Left ventricle myocardium inferior (tissue), 1 donor: ENCODE data around the gene MRPL3. TPM values are rescaled to one million over a fixed set of nuclear protein-coding genes. Genes with fewer than 3 reads are reported as not detected.

Experiments
- DNase-seq: peaks from one replicate; pipeline ENCODE4 v3.0.0-alpha.2; 2020
- H3K27ac ChIP-seq: fragments of 200-600 bp; replicated peaks from 2 replicates; pipeline ENCODE4 v1.8.0; 2021
- H3K27me3 ChIP-seq: fragments of 200-600 bp; 2 replicates; pipeline ENCODE4 v1.8.0; 2021; ENCODE audit warnings: low read depth
- H3K36me3 ChIP-seq: fragments of 200-600 bp; 2 replicates; pipeline ENCODE4 v1.8.0; 2021
- H3K4me1 ChIP-seq: fragments of 200-600 bp; 2 replicates; pipeline ENCODE4 v1.8.0; 2021
- H3K4me3 ChIP-seq: fragments of 200-600 bp; 2 replicates; pipeline ENCODE4 v1.8.0; 2021; ENCODE audit warnings: mild to moderate bottlenecking, moderate library complexity
- H3K9me3 ChIP-seq: fragments of 200-600 bp; replicated peaks from 2 replicates; pipeline ENCODE4 v1.8.0; 2021
- CTCF ChIP-seq: fragments of 200-600 bp; IDR thresholded peaks from 2 replicates; pipeline ENCODE4 v1.8.0; 2021; ENCODE audit warnings: antibody characterized with exemption, mild to moderate bottlenecking, borderline replicate concordance
- intact Hi-C: fragments of 100-400 bp; cut with micrococcal nuclease; formaldehyde crosslinking; loops from one replicate; pipeline ENCODE4 v1.11.0; 2022
- total RNA-seq: library from RNA; stranded (reverse); fragmentation: NEBNext Ultra II Directional; extraction: Animal tissue kit (Norgen Biotek cat#: 25700); gene quantifications from one replicate; pipeline ENCODE4 v1.2.1, GENCODE V29; 2021
- donor health status: DM: no; HTN: yes; CAD: no; lungs with severe emphysema.

The MRPL3 gene
- total RNA-seq, 1 donor from 2014 or later: 53.9 TPM

GRCh38 chr3:131530388-131530787 lies 27.6 kb upstream of the MRPL3 start:
- H3K4me3 ChIP-seq: no peak overlapping the region
- DNase-seq: no peak
- no peaks in the 10 kb centered on the region for H3K4me1 ChIP-seq
- no peaks in the 10 kb centered on the region for H3K9me3 ChIP-seq
- peaks cover 21% of the 10 kb centered on the region for H3K27me3 ChIP-seq
- H3K27ac ChIP-seq: no peak overlapping the region
- TF ChIP-seq CTCF: no peak
- H3K36me3 ChIP-seq: no peaks in the 10 kb centered on the region
- intact Hi-C loops: no loop called here

GRCh38 chr3:131526801-131527347 lies 24.1 kb upstream of the MRPL3 start:
- Histone ChIP-seq H3K4me3 (peak overlapping the region; percentile 60), H3K27me3 (peaks cover 25% of the 10 kb centered on the region), H3K9me3 (no peaks in the 10 kb centered on the region), H3K36me3 (no peaks in the 10 kb centered on the region), H3K4me1 (no peaks in the 10 kb centered on the region), H3K27ac (no peak overlapping the region)
- peak; percentile 52 for TF ChIP-seq CTCF
- intact Hi-C loops: no loop called here
- peak; percentile 38 for DNase-seq

GRCh38 chr3:131518680-131519079 lies 15.9 kb upstream of the MRPL3 start:
- no peak for DNase-seq
- Histone ChIP-seq H3K4me1 (no peaks in the 10 kb centered on the region), H3K9me3 (peaks cover 8% of the 10 kb centered on the region), H3K4me3 (no peak overlapping the region), H3K27ac (no peak overlapping the region), H3K27me3 (no peaks in the 10 kb centered on the region), H3K36me3 (no peaks in the 10 kb centered on the region)
- no peak for TF ChIP-seq CTCF
- intact Hi-C loops: no loop called here

- Histone ChIP-seq H3K27ac (no peak overlapping the region), H3K36me3 (peaks cover under 1% of the 10 kb centered on the region), H3K27me3 (peaks cover 15% of the 10 kb centered on the region), H3K9me3 (no peaks in the 10 kb centered on the region), H3K4me3 (no peak overlapping the region), H3K4me1 (peaks cover 25% of the 10 kb centered on the region)
- DNase-seq: no peak
- no peak for TF ChIP-seq CTCF
- intact Hi-C loops: no loop called here
Measured at GRCh38 chr3:131505421-131505820, 2.6 kb upstream of the MRPL3 start.

GRCh38 chr3:131503320-131503635 lies 507 bp upstream of the MRPL3 start:
- intact Hi-C loops: no loop called here
- peak overlapping the region; percentile 90 for H3K4me3 ChIP-seq
- peaks cover 3% of the 10 kb centered on the region for H3K27me3 ChIP-seq
- no peak for DNase-seq
- H3K27ac ChIP-seq: peak overlapping the region; percentile 84
- TF ChIP-seq CTCF: no peak
- H3K9me3 ChIP-seq: no peaks in the 10 kb centered on the region
- H3K4me1 ChIP-seq: peaks cover 25% of the 10 kb centered on the region
- peaks cover 22% of the 10 kb centered on the region for H3K36me3 ChIP-seq
